ENCODE results near the gene TMEM181.
"Not testable (repeated sequence)": the region's sequence is repeated elsewhere in the genome, so short reads cannot be mapped to it uniquely, and the experiment has no call there.

Gene TMEM181

DNA sequence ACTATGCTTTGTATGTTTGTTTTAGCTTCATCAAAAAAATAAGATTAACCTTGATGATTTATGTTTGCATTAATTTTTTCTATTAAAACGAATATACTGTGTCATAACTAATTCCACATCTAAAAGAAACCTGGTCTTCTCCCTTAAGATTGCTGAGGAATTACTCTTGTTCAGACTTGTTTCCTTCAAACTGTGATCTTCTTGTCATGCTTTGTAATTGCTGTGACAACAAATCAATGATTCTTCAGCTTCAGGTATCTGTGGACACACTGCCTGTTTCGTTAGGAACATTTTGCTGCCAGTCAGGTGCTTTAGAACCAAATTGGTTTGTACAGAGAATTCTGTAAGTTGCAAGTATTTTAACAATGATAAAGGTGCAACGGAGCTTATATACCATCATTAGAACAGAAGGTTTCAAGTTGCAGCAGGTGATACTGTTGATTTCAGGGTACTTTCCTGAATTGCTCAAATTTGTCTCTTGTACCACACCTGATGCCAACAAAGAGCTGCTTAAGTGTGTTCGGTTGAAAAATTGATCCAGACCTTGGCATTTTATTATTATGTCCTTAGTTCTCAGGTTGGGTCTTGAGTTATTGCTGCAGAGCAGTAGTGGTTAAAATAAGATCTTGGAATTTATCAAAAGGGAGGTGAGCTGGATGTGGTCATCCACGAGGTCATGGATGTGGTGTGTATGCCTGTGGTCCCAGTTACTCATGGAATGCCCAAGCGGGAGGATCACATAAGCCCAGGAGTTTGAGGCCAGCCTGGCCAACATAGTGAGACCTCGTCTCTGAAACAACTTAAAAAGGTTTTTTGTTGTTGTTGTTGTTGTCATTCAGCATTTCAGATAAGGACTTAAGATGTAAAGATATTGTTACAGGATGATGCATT is 109.5 kb downstream of the TMEM181 start:
- Histone ChIP-seq H3K27me3 (ENCODE audit: insufficient read depth, low read depth) (no peaks in the 10 kb centered on the region), H3K9ac (no peak overlapping the region), H2AFZ (ENCODE audit: low read depth) (no peak overlapping the region), H3K79me2 (ENCODE audit: insufficient read depth, low read depth) (no peaks in the 10 kb centered on the region), H3K4me1 (ENCODE audit: low read depth, poor library complexity, severe bottlenecking) (no peaks in the 10 kb centered on the region), H3K4me2 (no peak overlapping the region), H3K27ac (no peak overlapping the region), H3K36me3 (ENCODE audit: insufficient read depth) (no peaks in the 10 kb centered on the region), H3K4me3 (IDR thresholded peaks at IDR 0.05; ENCODE audit: insufficient read depth, low read depth, low read length) (no peak overlapping the region), H4K20me1 (ENCODE audit: insufficient read depth) (no peaks in the 10 kb centered on the region)
- no peak for TF ChIP-seq CTCF (conservative IDR thresholded peaks at IDR 0.05; ENCODE audit: low read depth, low read length)

- H3K4me3 ChIP-seq (IDR thresholded peaks at IDR 0.05; ENCODE audit: insufficient read depth, low read depth, low read length): not testable (repeated sequence)
Observed at GRCh38 chr6:158672119-158672518, 112.2 kb downstream of the TMEM181 start.

GRCh38 chr6:158672726-158673125 is 112.8 kb downstream of the TMEM181 start:
- Histone ChIP-seq H3K4me1 (ENCODE audit: low read depth, poor library complexity, severe bottlenecking) (no peaks in the 10 kb centered on the region), H3K9ac (no peak overlapping the region), H3K27ac (no peak overlapping the region), H3K79me2 (ENCODE audit: insufficient read depth, low read depth) (no peaks in the 10 kb centered on the region), H3K27me3 (ENCODE audit: insufficient read depth, low read depth) (no peaks in the 10 kb centered on the region), H3K4me2 (no peak overlapping the region), H3K36me3 (ENCODE audit: insufficient read depth) (no peaks in the 10 kb centered on the region), H3K4me3 (IDR thresholded peaks at IDR 0.05; ENCODE audit: insufficient read depth, low read depth, low read length) (no peak overlapping the region), H4K20me1 (ENCODE audit: insufficient read depth) (no peaks in the 10 kb centered on the region), H2AFZ (ENCODE audit: low read depth) (no peak overlapping the region)
- TF ChIP-seq CTCF (conservative IDR thresholded peaks at IDR 0.05; ENCODE audit: low read depth, low read length): no peak

More at GRCh38 chr6:158672119-158672518, 112.2 kb downstream of the TMEM181 start:
- H3K9ac ChIP-seq; H3K27me3 ChIP-seq (ENCODE audit: insufficient read depth, low read depth); H2AFZ ChIP-seq (ENCODE audit: low read depth); H4K20me1 ChIP-seq (ENCODE audit: insufficient read depth); H3K36me3 ChIP-seq (ENCODE audit: insufficient read depth); H3K4me2 ChIP-seq; H3K27ac ChIP-seq; H3K79me2 ChIP-seq (ENCODE audit: insufficient read depth, low read depth); H3K4me1 ChIP-seq (ENCODE audit: low read depth, poor library complexity, severe bottlenecking): not testable (repeated sequence)

DNA sequence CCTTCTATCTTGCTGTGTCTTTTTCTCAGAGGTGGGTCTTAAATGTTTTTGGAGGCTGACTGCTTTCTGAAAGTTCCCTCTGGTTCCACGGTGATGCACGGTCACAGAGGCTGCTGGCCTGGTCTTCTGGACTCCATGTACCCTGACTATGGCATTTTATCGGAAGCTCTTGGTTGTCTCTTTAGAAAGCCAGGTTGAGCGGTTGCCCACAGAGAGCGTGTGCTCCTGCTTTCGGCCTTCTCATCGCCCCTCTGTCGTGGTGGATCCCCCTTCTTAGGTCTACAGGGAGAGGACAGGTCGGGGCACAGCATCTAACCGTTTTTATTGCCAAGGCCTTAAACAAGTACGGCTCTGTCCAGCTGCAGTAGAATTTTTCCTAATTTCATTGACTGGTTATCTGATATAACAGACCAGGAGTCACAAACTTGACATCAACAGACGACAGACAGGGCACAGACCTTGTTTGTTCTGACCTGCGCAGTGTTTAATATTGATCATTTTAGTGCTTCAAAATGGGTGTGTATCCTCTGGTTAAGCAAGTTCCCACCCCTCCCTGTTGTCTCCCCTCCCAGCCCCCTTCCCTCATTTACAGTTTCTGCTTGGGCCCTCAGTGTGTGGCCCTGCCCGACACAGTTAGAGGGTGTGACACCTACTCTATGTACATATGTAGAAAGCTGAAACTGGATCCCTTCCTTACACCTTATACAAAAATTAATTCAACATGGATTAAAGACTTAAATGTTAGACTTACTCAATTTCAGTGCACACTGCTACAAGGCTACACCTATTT is 114.6 kb downstream of the TMEM181 start:
- Histone ChIP-seq H3K4me1 (ENCODE audit: low read depth, poor library complexity, severe bottlenecking) (no peaks in the 10 kb centered on the region), H3K27ac (no peak overlapping the region), H4K20me1 (ENCODE audit: insufficient read depth) (no peaks in the 10 kb centered on the region), H3K4me2 (no peak overlapping the region), H3K79me2 (ENCODE audit: insufficient read depth, low read depth) (no peaks in the 10 kb centered on the region), H3K9ac (no peak overlapping the region), H3K27me3 (ENCODE audit: insufficient read depth, low read depth) (no peaks in the 10 kb centered on the region), H3K4me3 (IDR thresholded peaks at IDR 0.05; ENCODE audit: insufficient read depth, low read depth, low read length) (no peak overlapping the region), H2AFZ (ENCODE audit: low read depth) (no peak overlapping the region), H3K36me3 (ENCODE audit: insufficient read depth) (no peaks in the 10 kb centered on the region)
- no peak for TF ChIP-seq CTCF (conservative IDR thresholded peaks at IDR 0.05; ENCODE audit: low read depth, low read length)

DNA sequence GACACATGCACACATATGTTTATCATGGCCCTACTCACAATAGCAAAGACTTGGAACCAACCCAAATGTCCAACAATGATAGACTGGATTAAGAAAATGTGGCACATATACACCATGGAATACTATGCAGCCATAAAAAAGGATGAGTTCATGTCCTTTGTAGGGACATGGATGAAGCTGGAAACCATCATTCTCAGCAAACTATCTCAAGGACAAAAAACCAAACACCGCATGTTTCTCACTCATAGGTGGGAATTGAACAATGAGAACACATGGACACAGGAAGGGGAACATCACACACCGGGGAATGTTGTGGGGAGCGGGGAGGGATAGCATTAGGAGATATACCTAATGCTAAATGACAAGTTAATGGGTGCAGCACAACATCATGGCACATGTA is 117.2 kb downstream of the TMEM181 start:
- not testable (repeated sequence) for H4K20me1 ChIP-seq (ENCODE audit: insufficient read depth); H3K27me3 ChIP-seq (ENCODE audit: insufficient read depth, low read depth); H3K4me1 ChIP-seq (ENCODE audit: low read depth, poor library complexity, severe bottlenecking)

More for the DNA sequence above, 117.2 kb downstream of the TMEM181 start:
- H3K36me3 ChIP-seq (ENCODE audit: insufficient read depth); H3K9ac ChIP-seq; H3K4me3 ChIP-seq (IDR thresholded peaks at IDR 0.05; ENCODE audit: insufficient read depth, low read depth, low read length); H3K27ac ChIP-seq; H3K4me2 ChIP-seq; H3K79me2 ChIP-seq (ENCODE audit: insufficient read depth, low read depth); H2AFZ ChIP-seq (ENCODE audit: low read depth): not testable (repeated sequence)
